GM10266 (cell line): ENCODE measurements around the gene BSND.

Source experiments
- DNase-seq: peaks from one replicate; pipeline ENCODE4 v3.0.0; 2012; ENCODE audit errors: extremely low spot score
- TF ChIP-seq, protein P1 (sequence below): IDR thresholded peaks from 2 replicates; pipeline ENCODE4 v1.5.1; 2012; ENCODE audit warnings: mild to moderate bottlenecking, low read depth; ENCODE audit not compliant: control insufficient read depth, insufficient read depth; ENCODE audit errors: missing control alignments

The BSND gene

DNA sequence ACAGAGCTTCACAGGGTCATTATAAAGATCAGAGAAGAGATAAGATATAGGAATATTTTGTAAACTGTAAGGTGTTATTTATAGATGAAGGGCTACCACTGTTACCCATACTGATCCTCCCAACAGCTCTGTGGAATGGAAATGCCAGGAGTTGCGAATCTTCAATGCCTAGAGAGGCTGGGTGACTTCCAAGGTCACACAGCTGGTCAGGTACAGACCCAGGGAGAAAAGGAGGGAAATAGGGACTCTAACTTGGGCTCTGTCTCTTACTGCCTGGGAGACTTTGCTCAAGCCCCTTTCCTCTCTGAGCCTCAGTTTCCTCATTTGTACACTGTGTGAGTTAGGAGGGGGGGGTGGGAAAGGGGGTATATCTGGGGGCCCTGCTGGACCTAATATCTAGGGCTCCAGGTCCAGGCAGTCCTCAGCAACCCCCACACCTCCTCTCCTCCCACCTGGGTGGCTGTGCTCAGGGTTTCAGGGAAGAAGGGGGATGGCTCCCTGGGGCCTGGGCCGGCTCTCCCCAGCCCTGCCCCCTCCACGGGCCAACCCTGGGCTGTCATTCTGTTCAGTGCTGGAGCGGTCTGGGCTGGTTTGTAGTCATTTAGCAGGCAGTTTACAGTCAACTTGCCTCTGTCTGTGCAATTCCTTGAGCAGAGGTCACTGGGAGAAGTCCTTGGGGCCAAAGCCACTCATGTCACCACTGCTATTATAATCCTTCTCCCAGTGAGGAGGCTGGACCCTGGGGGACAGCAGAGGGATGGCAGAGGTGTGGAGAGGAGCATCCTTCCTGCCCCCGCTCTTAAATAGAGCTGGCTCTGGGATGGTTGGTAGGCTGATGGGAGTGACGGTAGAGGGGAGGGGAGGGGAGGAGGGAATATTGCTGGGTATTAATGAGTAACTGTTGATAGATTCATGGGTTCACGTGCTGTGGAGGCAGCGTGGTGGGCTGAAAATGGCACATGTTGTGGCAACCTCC lies 1.7 kb downstream of the BSND start:
- TF ChIP-seq, protein P1, sequence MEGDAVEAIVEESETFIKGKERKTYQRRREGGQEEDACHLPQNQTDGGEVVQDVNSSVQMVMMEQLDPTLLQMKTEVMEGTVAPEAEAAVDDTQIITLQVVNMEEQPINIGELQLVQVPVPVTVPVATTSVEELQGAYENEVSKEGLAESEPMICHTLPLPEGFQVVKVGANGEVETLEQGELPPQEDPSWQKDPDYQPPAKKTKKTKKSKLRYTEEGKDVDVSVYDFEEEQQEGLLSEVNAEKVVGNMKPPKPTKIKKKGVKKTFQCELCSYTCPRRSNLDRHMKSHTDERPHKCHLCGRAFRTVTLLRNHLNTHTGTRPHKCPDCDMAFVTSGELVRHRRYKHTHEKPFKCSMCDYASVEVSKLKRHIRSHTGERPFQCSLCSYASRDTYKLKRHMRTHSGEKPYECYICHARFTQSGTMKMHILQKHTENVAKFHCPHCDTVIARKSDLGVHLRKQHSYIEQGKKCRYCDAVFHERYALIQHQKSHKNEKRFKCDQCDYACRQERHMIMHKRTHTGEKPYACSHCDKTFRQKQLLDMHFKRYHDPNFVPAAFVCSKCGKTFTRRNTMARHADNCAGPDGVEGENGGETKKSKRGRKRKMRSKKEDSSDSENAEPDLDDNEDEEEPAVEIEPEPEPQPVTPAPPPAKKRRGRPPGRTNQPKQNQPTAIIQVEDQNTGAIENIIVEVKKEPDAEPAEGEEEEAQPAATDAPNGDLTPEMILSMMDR = no peak
- DNase-seq = no peak

DNA sequence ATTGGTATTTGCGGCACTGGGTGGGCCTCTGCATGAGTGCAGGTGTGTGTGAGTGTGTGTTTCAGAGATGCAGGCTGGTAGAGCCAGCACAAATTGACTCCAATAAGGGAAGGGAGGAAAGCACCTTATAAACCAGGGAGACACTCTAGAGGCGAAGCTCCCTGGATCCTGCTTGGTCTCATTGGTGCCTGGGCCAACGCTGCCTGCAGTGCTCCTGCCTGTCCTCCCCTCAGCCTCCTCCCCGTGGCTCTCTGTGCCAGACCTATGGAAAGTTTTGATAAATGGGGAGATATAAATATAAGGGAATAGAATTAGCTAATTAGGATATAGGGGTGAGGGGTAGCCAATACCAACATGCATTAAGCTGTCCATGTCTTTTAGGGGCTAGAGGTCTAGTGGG lies 2.6 kb downstream of the BSND start:
- TF ChIP-seq, protein P1 = no peak
- DNase-seq = no peak

DNA sequence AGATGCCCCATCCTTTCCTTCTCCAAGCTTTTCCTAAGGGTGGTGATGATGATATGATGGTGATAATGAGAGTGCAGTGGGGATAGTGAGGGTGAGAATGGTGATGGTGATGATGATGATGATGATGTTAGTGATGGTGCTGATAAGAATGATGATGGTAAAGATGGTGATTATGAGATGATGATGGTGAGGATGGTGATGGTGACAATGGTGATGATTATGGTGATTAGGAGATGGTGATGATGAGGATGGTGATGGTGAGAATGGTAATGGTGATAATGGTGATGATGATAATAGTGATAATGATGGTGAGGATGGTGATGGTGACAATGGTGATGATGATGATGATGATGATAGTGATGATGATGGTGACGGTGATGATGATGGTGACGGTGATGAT lies 4.0 kb downstream of the BSND start:
- TF ChIP-seq, protein P1 = no peak
- DNase-seq = no peak

DNA sequence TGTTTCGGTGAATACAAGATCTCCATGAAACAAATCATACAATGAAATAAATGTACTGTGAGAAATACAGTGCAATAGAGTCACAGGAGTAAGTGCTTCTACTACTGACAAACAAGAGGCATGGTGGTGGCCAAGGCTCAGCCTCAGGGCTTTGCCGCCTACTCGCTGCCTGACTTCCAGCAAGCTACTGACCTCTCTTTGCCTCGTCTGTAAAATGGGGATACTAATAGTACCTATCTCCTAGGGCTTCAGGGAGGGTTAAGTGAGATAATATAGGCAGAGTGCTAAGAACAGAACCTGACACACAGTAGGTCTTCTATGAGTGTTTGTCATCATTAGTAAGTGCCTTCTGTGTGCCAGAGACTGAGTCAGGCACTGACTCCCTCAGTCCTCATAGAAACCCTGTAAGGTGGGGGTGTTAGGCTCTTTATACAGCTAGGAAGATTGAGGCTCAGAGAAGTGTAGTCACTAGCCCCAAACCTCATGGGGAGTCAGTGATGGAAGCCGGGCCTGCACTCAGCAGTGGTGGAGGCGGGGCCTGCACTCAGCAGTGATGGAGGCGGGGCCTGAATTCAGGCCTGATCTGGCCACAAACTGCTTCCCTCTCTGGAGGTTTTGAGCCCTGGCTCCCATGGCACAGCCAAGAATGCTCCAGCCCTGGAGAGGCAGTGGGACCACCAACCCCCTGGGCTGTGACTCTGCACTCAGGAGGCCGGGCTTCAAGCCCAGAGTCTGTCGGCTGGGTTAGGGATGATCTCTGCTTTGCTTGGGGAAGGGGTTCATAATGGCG lies 6.8 kb downstream of the BSND start:
- TF ChIP-seq, protein P1 = no peak
- DNase-seq = no peak

- TF ChIP-seq, protein P1 = no peak
These were observed 8.2 kb downstream of the BSND start for GRCh38 chr1:55006931-55007330.

DNA sequence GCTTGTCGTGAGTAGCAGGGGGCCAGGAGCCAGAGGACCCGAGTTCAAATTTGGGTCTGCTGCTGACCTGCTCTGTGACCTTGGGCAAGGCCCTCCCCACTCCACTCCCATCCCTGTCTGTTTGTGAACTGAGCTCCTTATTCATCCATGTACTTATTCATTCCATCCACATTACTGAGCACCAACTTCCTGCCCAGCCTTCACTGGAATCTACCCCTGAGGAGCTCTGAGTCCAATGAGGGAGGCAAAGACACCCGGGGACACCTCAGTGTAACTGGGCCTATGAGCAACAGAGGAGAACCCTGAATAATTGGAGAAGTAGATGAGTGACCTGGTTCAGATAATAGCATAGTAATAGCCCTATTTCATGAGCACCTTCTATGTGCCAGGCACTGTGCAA lies 8.9 kb downstream of the BSND start:
- DNase-seq = no peak

More at GRCh38 chr1:55006931-55007330, 8.2 kb downstream of the BSND start:
- DNase-seq = no peak

More for the DNA sequence above, 8.9 kb downstream of the BSND start:
- TF ChIP-seq, protein P1 = no peak
